GM19025 (cell line): Measurements from ENCODE around the gene NXT1.
"Not testable (repeated sequence)": the region's sequence is repeated elsewhere in the genome, so short reads cannot be mapped to it uniquely, and the experiment has no call there.

Experiments used
- ATAC-seq: cut with Tn5 transposase; IDR thresholded peaks from one replicate; pipeline ENCODE4 v1.9.1; 2021; ENCODE audit warnings: mild to moderate bottlenecking, low read depth, moderate library complexity; ENCODE audit not compliant: unreplicated experiment

The NXT1 gene

DNA sequence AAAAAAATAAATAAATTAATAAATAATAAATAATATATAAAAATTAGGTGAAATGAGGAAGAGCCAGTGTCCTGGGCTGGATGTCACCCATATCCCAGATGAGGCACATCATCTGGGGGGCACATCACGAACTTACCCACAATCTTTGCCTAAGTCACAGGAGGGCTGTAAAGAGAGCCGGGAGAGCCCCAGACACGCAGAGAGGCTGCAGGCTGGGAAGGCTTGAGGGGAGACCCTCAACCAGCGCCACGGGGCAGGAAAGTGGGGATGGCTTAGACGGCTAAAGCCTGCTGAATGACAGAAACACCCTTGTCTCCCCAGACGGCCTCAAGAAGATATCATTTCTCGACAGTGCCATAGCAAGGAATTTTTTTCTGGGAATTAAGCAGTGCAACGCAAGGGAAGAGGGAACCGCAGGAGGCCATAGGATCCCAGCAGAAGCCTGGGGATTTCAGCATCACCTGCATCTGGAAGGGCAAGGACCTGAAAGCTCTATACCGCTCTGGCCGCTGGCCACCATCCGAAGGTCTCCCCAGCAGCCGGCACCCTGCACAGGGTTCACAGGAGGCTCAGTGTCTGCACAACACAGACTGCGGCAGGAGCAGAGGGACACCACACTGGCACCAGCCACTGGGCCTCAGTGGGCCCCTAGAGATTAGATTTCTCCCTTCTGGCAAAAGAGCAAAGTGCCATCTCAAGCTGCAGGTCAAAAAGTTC is 22.8 kb upstream of the NXT1 start:
- no peak for ATAC-seq

DNA sequence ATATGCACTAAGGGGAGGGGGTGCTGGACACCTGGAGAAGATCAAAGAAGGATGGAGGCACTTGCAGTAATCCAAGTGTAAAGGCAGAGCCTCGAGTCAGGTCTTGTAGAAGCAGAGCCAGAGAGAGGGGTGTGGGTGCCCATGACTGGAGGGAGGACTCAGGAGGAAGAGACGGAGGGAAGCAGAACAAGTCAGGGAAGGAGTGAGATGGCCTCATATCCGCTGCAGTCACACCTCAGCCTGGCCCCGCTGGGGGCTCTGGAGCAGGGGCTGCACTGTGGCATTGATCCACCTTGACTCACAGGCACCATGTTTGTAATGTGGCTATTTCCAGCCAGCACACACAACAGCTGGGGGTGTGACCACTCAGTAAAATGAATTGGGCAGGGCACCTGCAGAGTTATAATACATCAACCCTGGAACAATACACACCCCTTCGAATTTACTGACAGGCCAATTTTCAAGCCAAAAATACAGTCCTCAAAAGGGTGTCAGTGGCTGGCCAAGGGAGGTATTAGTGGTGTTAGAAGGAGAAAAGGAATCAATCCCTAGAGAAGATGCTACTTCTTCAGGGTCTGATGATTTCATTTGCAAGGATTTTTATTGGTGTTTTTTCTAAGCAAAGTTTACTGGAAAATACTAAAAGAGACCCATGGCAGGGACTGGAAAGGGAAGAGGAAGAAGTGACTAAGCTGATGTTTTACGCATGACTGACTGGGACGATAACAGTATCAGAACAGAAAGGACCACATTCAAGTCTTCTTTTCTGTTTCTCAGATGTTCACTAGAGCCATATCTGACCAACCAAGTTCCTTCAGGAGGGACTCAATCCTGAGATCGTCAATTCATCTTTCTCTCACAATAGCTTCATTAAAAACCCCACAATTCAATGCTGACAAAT is 18.9 kb upstream of the NXT1 start:
- ATAC-seq = no peak

DNA sequence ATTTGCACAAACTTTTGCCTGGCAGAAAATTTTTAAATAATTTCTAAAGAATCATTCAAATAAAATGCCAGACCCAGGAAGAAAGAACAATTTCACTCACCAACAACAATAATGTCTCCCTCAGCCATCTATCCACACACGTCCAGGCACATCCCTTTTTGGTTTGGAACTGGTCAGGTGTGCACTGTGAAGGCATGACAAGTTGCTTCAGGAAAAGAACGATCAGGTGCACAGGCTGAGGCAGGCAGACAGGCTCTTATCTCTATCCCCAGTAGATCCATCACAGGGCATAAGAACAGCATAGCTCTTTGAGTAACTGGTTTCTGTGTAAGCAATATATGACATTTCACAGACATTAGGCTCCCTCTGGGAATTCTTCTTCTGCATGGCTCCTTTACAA is 18.1 kb upstream of the NXT1 start:
- no peak for ATAC-seq

- ATAC-seq = no peak
Measured at GRCh38 chr20:23334111-23334510, 16.5 kb upstream of the NXT1 start.

DNA sequence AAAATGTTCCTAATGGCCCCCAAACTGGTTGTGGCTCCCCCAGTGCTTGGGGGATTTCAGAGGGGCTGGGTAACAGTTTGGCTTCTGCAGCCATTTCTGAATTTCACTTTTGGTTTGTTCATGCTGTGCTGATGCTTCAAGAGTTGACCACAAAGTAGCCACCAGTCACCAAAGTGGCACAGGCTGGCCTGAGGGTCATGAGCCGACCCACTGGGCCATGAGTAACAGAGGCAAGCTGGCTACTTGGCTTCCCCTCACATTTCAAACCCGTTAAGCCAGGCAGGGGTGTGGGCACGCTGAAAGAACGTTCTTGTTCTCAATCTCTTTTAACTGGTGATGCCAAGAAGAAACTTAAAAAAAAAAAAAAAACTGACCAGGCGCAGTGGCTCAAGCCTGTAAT is 15.1 kb upstream of the NXT1 start:
- ATAC-seq = no peak

GRCh38 chr20:23336476-23336875 is 14.1 kb upstream of the NXT1 start:
- ATAC-seq = no peak

DNA sequence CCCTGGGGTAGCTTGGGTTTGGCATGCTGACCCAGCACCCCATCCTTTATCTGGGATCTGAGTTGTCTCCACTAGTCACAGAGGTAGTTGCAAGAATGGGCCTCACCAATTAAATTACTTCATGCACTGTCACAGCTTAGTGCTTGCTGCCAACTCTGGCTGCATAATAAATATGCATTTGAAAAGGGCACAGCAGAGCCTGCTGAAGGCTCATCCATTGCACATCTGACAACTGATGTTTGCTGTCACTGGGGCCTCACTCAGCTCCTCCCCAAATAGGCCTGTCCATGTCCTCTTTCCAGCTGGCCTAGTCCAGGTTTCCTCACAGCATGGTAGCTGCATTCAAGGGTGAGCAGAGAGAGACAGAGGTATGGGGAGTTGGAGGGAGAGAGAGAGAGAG is 13.3 kb upstream of the NXT1 start:
- ATAC-seq = no peak

- ATAC-seq = no peak
Measured at GRCh38 chr20:23339986-23340385, 10.6 kb upstream of the NXT1 start.

DNA sequence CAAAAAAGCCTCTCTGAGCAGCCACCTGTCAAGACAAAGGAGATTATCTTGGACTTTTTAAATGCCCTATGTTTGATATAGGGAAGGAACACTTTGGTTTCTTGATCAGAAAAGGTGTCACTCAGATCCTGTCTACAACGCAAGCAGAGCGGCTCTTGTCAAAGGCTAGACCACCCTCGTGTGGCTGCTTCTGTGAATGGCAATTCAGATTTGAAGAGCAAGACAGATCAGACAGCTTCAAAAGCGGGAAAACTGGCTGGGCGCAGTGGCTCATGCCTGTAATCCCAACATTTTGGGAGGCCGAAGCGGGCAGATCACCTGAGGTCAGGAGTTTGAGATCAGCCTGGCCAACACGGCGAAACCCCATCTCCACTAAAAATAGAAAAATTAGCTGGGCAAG is 10.1 kb upstream of the NXT1 start:
- no peak for ATAC-seq

GRCh38 chr20:23341073-23341472 is 9.5 kb upstream of the NXT1 start:
- ATAC-seq = peak; percentile 66

- ATAC-seq = no peak
Measured at GRCh38 chr20:23343590-23343989, 7.0 kb upstream of the NXT1 start.

- no peak for ATAC-seq
Measured at GRCh38 chr20:23344336-23344735, 6.3 kb upstream of the NXT1 start.

DNA sequence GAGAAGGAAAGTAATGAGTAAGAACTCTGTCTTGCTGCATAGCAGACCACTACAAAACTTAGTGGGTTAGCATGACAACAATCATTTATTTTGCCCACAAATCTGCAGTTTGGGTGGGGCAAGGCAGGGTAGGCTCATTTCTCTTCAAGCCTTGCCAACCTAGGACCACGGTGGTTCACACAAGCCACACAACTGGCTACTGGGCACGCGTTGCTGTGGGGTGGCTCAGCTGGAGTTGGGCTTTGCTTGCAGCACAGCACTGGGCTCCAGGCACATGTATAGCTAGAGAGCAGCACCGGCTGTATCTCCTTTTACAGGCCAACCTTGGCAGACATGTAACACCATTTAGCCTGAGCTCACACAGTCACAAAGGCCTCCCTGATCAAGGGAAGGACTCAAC is 4.6 kb upstream of the NXT1 start:
- no peak for ATAC-seq

DNA sequence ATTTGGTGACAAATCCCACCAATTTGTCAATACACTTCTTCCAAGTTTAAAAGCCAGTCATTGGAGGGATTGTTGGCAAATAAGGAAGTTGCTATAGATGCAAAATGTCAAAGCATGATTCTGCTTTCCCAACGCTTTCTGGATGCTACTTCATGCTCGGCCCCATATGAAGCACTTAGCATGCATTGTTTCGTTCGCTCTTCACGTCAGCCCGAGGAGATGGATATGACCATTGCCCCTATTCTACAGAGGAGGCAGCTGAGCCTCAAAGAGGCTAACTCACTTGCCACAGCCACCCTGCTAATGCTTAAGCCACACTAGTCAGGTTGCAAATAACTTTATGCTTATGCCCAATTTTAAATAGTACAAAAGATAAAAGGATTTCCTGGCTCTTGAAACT is 2.8 kb upstream of the NXT1 start:
- ATAC-seq = no peak

DNA sequence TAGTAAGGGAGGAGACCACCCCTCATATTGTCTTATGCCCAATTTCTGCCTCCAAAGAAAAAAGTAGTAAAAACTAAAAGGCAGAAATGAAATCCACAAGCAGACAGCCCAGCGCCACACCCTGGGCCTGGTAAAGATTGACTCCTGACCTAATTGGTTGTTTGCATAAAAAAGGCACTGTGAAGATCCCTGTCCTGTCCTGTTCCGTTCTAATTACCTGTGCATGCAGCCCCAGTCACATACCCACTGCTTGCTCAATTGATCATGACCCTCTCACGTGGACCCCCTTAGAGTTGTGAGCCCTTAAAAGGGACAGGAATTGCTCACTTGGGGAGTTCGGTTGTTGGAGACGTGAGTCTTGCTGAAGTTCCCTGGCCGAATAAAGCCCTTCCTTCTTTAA is 2.1 kb upstream of the NXT1 start:
- ATAC-seq = not testable (repeated sequence)

GRCh38 chr20:23349338-23350195 is 1.0 kb upstream of the NXT1 start:
- ATAC-seq = peak; percentile 24

DNA sequence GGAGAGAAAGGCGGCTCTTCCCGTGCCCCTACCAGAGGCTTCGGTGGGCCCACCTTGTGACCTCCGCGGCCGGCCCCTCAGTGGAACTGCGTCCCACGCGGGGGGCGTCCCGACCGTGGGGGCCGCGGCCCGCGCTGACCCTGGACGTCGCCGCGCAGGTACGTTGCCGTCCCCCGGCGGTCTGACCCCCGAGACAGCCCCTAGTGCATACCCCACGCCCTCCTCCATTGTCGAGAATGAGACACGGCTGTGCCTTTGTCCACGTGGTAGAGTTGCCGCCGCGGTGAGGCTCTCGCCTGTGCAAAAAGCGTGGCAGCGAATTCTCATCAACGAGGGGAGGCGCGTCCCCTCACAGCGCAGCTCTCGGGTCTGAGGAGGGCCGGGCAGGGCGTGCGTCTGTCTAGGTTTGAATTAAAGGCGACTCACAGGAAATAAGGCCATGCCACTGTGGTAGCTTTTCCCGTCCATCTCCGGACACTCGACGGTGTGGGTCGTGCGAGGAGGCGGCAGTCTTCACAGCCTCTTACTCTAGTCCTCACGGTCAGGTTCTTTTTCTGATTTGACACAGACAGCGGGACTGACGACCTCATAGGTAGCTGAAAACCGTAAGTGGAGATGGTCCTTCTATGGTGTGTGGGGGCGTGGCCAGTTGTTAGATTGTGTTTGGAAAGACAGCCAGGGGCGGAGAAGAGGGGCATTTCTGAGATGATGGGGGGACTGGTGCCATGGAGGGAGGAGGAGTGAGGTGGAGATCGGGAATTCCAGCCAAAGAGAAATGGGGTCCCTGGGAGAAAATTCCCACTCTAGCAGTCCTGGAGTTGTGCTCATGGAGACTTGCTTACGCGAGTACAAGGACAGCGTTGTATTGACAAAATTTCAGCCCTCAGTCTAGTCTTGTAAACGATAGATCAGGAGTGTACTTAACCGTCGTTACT is 580 bp downstream of the NXT1 start:
- ATAC-seq = peak; percentile 18

DNA sequence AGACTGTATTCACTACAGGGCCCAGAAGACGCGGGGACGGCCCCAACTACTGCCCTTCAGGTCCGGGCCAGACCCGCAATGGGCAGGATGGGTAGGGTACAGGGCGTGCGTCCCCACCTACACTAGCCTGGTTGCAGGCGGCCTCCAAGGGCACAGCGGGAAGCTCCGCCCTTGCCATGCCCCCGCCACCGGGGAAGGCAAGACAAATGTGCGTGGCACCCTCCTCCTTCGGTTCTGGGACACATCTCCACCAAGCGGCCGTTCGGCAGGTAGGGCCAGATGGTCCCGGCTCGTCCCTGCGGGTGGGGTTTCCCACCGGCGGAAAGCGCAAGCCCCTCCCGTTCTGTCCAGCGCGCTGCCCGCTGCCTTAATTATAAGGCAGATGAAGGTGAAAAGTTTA is 5.6 kb downstream of the NXT1 start:
- ATAC-seq = no peak

DNA sequence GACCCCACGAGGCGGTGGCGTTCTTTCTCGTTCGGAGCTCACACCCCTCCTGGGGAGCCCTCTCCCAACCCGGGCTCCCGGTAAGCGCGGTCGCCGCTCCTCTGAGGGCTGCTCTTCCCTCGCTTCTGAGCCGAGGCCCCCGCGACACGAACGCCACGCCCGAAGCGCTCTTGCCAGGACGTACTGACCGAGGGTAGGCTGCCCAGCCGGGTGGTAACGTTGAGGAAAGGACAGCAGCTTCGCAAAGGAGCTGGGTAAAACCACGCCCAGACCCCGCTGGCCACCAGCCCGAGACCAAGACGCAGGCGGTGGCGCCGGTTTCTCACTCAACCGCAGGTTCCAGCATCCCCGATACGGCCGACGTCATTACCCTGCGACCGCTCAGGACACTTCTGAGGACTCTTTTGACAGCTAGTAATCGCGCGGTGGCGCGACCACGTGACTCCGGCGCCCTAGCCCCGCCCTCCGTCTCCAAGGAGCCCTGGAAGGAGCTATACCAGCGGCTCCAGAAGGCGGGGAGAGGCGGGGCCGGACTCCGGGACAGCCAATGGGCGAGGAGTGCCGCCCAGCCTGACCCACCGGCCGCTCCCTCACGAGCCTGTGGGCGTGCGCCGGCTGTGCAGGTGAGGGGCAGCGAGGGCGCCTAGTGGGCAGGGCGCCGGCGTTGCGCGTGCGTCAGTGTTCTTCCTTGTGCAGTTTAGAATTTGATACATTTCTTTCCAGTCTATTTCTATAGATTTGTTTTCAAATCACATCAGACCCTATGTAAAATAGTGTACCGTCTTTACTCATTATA is 7.4 kb downstream of the NXT1 start:
- ATAC-seq = peak; percentile 70
